ENCODE results near the gene TMPRSS9.
"Not testable (repeated sequence)": the region's sequence is repeated elsewhere in the genome, so short reads cannot be mapped to it uniquely, and the experiment has no call there.

The TMPRSS9 gene

DNA sequence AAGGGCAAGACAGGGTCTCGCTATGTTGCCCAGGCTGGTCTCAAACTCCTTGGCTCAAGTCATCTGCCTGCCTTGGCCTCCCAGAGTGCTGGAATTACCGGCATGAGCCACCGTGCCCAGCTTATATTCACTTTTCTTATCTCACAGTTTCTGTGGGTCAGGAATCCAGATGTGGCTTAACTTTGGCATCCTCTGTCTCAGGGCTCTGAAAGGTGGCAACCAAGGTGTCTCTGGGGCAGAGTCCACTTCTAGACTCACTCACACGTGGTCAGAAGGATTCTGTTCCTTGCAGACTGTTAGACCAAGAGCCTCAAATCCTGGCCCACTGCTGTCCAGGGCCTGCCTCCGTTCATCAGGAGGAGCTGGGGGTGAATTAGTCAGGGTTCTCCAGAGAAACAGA, 104.3 kb downstream of the TMPRSS9 start:
- DNase-seq = no peak

DNA sequence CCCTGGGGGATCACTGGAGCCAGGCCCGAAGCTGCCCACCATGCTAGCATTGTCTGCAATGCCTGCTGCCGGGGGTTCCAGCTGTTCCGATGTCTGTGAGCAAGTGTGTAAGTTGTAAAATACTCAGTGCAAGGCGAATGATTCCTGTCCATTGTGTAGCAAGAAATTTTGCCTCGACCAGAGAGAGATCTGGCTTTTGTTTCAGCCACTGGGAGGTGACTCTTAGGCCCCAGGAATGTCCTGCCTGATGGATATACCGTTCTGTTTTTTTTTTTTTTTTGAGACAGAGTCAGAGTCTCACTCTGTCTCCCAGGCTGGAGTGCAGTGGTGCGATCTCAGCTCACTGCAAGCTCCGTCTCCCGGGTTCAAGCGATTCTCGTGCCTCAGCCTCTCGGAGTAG, 108.5 kb downstream of the TMPRSS9 start:
- no peak for DNase-seq

DNA sequence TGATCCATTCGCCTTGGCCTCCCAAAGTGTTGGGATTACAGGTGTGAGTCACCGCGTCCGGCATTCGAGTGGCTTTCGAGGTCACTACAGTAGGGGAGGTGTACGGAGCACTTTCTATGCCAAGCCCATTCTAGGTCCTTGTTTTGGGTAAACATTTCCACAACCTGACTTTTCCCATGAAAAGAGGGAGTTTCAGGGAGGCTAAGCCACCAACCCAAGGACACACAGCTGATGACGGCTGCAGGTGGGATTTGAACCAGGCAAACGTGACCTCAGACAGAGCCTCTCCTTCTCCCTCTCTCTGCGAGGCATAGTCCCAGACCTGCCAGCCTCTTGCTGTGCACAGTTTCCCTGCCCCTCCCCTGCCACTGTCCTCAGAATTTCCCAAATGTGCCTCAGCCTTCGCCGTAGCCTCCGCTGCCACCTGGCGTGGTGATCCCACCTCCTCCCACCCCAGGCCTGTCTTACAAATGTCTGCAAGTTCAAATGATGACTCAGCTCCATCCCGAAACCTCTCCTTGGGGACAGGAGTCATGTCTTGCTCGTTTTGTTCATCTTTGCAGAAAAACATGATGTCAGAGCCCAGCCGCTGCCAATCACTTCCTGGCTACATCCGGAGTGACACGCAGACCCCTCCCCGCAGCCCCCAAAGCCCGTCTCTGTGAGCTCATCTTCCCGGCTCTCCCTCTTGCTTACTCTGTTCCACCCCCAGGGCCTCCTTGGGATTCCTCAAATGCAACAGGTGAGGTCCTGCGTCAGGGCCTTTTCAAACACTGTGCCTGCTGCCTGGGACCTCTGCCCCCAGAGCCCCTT, 109.2 kb downstream of the TMPRSS9 start:
- DNase-seq = peak; percentile 25

DNA sequence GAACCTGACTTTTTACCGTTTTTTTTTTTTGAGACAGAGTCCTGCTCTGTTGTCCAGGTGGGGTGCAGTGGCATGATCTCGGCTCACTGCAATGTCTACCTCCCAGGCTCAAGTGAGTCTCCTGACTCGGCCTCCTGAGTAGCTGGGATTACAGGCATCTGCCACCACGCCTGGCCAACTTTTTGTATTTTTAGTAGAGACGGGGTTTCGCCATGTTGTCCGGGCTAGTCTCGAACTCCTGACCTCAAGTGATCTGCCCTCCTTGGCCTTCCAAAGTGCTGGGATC, 109.8 kb downstream of the TMPRSS9 start:
- not testable (repeated sequence) for DNase-seq

DNA sequence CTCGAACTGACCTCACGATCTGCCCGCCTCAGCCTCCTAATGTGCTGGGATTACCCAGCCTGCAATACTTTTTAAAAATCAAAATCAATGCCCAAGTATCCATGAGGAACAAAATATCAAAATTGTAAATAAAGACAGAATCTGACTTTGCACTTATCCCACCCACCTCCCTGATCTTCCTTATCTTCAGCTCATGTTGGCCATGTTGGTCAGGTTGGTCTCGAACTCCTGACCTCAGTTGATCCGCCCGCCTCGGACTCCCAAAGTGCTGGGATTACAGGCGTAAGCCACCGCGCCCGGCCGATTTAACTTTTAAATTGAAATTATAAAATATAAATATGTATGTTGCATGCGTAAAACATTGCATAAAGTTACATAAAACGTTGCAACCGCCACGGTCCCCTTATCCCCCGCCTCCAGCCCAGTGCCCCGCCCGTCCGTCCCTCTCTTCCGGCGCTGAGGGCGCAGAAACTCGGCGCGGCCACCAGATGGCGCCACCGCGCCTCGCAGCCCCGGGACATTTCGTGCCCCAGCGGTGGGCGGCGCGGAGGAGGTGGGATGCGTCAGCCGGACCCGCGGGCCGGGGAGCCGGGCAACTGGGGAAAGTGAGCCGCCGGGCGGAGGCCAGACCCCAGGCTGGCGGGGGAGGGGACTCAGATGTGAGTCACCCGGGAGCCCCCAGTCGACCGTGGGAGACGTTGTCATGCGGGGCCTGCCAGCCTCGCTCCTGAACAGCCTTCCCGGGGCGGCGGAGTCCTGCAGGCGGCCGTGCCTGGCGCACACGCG, 114.4 kb downstream of the TMPRSS9 start:
- DNase-seq = peak; percentile 94

DNA sequence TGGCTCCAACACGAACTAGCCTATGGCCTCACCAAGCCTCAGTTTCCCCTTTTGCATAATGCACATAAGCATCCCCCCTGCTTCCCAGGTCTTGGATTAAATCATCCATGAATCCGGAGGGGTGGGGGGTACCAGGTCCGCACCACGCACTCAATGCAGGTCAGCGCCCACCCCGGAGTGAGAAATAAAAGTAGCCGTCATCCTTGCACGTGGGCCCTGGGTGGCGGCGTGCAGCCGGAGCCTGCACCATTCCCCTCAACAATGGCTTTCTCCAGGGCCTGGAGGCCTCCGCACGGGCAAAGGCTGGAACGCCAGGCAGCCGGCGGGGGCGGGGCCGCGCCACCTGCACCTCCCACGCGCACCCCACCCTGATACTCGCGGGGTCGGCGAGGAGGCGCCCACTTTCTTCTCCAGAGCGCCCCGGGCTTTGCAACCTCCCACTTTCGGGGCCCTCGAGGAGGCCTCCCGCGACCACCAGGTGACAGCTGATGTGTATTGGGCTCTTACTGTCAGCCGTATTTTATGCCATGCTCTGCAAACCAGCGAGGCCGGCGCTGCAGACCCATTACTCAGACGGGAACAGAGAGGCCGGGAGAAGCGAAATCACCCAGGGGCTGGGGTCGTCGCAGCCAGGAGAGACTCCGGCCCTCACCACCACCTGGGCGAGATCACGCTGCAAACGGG, 115.1 kb downstream of the TMPRSS9 start:
- peak; percentile 60 for DNase-seq
